ENCODE measurements around the gene KRT2. TPM values are rescaled to one million over a fixed set of nuclear protein-coding genes. Genes with fewer than 3 reads are reported as not detected.

Gene KRT2
- total RNA-seq, 1 donor from 2014 or later: not detected

DNA sequence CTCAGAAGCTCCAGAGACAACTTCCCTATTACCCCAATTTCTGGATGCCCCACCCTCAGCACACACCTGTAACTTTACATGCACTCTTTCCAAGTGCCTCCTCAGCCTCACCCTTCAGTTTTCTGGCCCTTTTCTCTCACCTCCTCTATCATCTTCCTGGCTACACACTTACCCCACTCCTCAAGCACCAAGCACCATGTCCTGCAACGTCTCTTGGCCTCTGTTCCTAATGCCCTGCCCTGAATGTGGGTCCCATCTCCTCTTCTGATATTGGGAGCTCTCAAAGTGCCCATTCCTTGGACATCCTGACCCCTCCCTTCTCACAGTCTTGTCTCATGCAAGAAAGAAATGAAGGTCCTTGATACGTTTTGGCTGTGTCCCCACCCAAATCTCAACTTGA, 51.9 kb downstream of the KRT2 start:
- Mint-ChIP-seq H3K4me1 (ENCODE audit: unreplicated experiment) (no peaks in the 10 kb centered on the region), H3K27ac (no peak overlapping the region), H3K9me3 (no peaks in the 10 kb centered on the region), H3K36me3 (no peaks in the 10 kb centered on the region), H3K27me3 (peaks cover 36% of the 10 kb centered on the region), H3K4me3 (no peak overlapping the region)
- DNase-seq (ENCODE audit: extremely low spot score, unreplicated experiment): peak; percentile 20
- TF ChIP-seq, protein P1, sequence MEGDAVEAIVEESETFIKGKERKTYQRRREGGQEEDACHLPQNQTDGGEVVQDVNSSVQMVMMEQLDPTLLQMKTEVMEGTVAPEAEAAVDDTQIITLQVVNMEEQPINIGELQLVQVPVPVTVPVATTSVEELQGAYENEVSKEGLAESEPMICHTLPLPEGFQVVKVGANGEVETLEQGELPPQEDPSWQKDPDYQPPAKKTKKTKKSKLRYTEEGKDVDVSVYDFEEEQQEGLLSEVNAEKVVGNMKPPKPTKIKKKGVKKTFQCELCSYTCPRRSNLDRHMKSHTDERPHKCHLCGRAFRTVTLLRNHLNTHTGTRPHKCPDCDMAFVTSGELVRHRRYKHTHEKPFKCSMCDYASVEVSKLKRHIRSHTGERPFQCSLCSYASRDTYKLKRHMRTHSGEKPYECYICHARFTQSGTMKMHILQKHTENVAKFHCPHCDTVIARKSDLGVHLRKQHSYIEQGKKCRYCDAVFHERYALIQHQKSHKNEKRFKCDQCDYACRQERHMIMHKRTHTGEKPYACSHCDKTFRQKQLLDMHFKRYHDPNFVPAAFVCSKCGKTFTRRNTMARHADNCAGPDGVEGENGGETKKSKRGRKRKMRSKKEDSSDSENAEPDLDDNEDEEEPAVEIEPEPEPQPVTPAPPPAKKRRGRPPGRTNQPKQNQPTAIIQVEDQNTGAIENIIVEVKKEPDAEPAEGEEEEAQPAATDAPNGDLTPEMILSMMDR (conservative IDR thresholded peaks at IDR 0.05): no peak

DNA sequence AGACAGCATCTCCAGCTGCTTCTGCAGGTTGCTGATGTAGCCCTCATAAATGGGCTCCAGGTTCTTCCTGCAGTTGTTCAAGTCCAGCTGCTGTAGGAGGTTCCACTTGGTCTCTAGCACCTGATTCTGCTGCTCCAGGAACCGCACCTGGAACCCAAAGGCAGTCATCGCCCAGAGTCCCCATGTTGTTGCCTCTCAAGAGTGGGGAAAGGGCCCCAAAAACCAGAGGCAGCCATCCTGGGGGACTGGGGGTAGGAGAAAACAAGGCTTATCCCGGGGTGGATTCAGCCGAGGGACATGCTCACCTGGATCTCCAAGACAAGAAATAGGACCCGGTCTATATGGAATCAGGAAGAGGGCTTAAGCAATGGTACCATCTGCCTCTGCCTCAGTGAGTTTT, 53.0 kb downstream of the KRT2 start:
- Mint-ChIP-seq H3K9me3 (no peaks in the 10 kb centered on the region), H3K27ac (no peak overlapping the region), H3K4me3 (no peak overlapping the region), H3K27me3 (peaks cover 36% of the 10 kb centered on the region), H3K4me1 (ENCODE audit: unreplicated experiment) (no peaks in the 10 kb centered on the region), H3K36me3 (no peaks in the 10 kb centered on the region)
- TF ChIP-seq, protein P1 (conservative IDR thresholded peaks at IDR 0.05): no peak
- DNase-seq (ENCODE audit: extremely low spot score, unreplicated experiment): peak; percentile 7

Other genes starting within 250 kb of the KRT2 start
- gene KRT82, start 245.9 kb downstream of the KRT2 start, total RNA-seq (ENCODE audit: low replicate concordance): not detected in 2 replicates
- not detected in 2 replicates for gene KRT75, start 217.8 kb downstream of the KRT2 start, total RNA-seq (ENCODE audit: low replicate concordance)
- 0.14 TPM in 1 of 2 replicates, not detected in the other for gene KRT6B, start 200.1 kb downstream of the KRT2 start, total RNA-seq (ENCODE audit: low replicate concordance)
- gene KRT6C, start 178.4 kb downstream of the KRT2 start, total RNA-seq (ENCODE audit: low replicate concordance): 0.19 and 0.31 TPM in 2 replicates
- 9.9 and 41.6 TPM in 2 replicates for gene KRT6A, start 159.0 kb downstream of the KRT2 start, total RNA-seq (ENCODE audit: low replicate concordance)
- gene KRT5, start 131.8 kb downstream of the KRT2 start, total RNA-seq (ENCODE audit: low replicate concordance): 13.0 and 25.0 TPM in 2 replicates
- gene KRT71, start 99.1 kb downstream of the KRT2 start, total RNA-seq (ENCODE audit: low replicate concordance): 0.50 TPM in 1 of 2 replicates, not detected in the other
- gene KRT74, start 78.4 kb downstream of the KRT2 start, total RNA-seq (ENCODE audit: low replicate concordance): 0.10 TPM in 1 of 2 replicates, not detected in the other
- gene KRT72, start 50.7 kb downstream of the KRT2 start, total RNA-seq (ENCODE audit: low replicate concordance): 0.48 and 2.9 TPM in 2 replicates
- 0.12 TPM in 1 of 2 replicates, not detected in the other for gene KRT73, start 33.7 kb downstream of the KRT2 start, total RNA-seq (ENCODE audit: low replicate concordance)
- gene KRT1, start 28.2 kb upstream of the KRT2 start, total RNA-seq (ENCODE audit: low replicate concordance): 269 and 837 TPM in 2 replicates
- gene KRT77, start 51.3 kb upstream of the KRT2 start, total RNA-seq (ENCODE audit: low replicate concordance): 0.27 and 2.3 TPM in 2 replicates
- not detected in 2 replicates for gene KRT76, start 125.1 kb upstream of the KRT2 start, total RNA-seq (ENCODE audit: low replicate concordance)
- gene KRT3, start 143.9 kb upstream of the KRT2 start, total RNA-seq (ENCODE audit: low replicate concordance): 0.68 and 2.3 TPM in 2 replicates
- gene KRT4, start 161.9 kb upstream of the KRT2 start, total RNA-seq (ENCODE audit: low replicate concordance): 1,276 and 3,134 TPM in 2 replicates
- not detected in 2 replicates for gene KRT79, start 182.1 kb upstream of the KRT2 start, total RNA-seq (ENCODE audit: low replicate concordance)
- gene KRT78, start 196.8 kb upstream of the KRT2 start, total RNA-seq (ENCODE audit: low replicate concordance): 14.7 and 29.1 TPM in 2 replicates